ENCODE measurements around the gene ELMO1.

- TF ChIP-seq JARID2 (CRISPR knock-in tag; IDR thresholded peaks at IDR 0.05; ENCODE audit: insufficient replicate concordance) (no peak), EP300 (IDR thresholded peaks at IDR 0.05; ENCODE audit: low read depth in 2 of 2, low read length in 2 of 2) (no peak), EP300 (CRISPR knock-in tag; IDR thresholded peaks at IDR 0.05; ENCODE audit: borderline replicate concordance) (no peak), ZNF407 (CRISPR knock-in tag; IDR thresholded peaks at IDR 0.05; ENCODE audit: not compliant biosample characterization) (no peak), ATF7 (IDR thresholded peaks at IDR 0.05) (no peak), ATF7 (CRISPR knock-in tag; IDR thresholded peaks at IDR 0.05) (no peak), SIN3A (IDR thresholded peaks at IDR 0.05; ENCODE audit: borderline replicate concordance, low read depth, low read length) (no peak), NCOR1 (IDR thresholded peaks at IDR 0.05; ENCODE audit: borderline replicate concordance, low read length) (no peak), ZNF792 (CRISPR knock-in tag; IDR thresholded peaks at IDR 0.05) (no peak), ARNT (IDR thresholded peaks at IDR 0.05) (no peak), ZBTB40 (IDR thresholded peaks at IDR 0.05) (no peak), ZBTB40 (CRISPR knock-in tag; IDR thresholded peaks at IDR 0.05) (no peak), CCAR2 (optimal IDR thresholded peaks at IDR 0.05; ENCODE audit: low read depth, low read length) (no peak), E2F1 (CRISPR knock-in tag; IDR thresholded peaks at IDR 0.05) (no peak), MAX (IDR thresholded peaks at IDR 0.05) (no peak), POLR2A (IDR thresholded peaks at IDR 0.05; ENCODE audit: insufficient read depth in 1 of 2, low read depth in 2 of 2, low read length in 2 of 2) (no peak), ZSCAN20 (CRISPR knock-in tag; IDR thresholded peaks at IDR 0.05; ENCODE audit: borderline replicate concordance) (no peak)
Observed at GRCh38 chr7:36925207-36925606, 523.5 kb downstream of the ELMO1 start.

All from HepG2 (cell line).